Neuronal stem cell (in vitro differentiated cells): ENCODE measurements around the gene DPYSL4.

Experiments used
- DNase-seq: peaks from one replicate; pipeline ENCODE4 v3.0.0-alpha.2; 2013; ENCODE audit warnings: low spot score
- H2AFZ ChIP-seq: one replicate; pipeline ENCODE4 v1.6.1; 2013; ENCODE audit warnings: mild to moderate bottlenecking, low read length, inconsistent platforms
- H2AK5ac ChIP-seq: 2 replicates; pipeline ENCODE4 v1.6.1; 2013; ENCODE audit warnings: low read depth, mild to moderate bottlenecking, inconsistent platforms, low read length, moderate library complexity, mixed read lengths
- H2BK120ac ChIP-seq: 2 replicates; pipeline ENCODE4 v1.6.1; 2013; ENCODE audit warnings: low read depth, mild to moderate bottlenecking, inconsistent platforms, low read length, moderate library complexity, mixed read lengths
- H2BK12ac ChIP-seq: one replicate; pipeline ENCODE4 v1.6.1; 2013; ENCODE audit warnings: low read length, inconsistent platforms
- H2BK15ac ChIP-seq: 2 replicates; pipeline ENCODE4 v1.6.1; 2013; ENCODE audit warnings: mild to moderate bottlenecking, low read length, inconsistent platforms, mixed read lengths
- H2BK5ac ChIP-seq: one replicate; pipeline ENCODE4 v1.6.1; 2013; ENCODE audit warnings: inconsistent platforms, mild to moderate bottlenecking, low read length, moderate library complexity
- H3K14ac ChIP-seq: one replicate; pipeline ENCODE4 v1.6.1; 2013; ENCODE audit warnings: low read length, inconsistent platforms
- H3K18ac ChIP-seq: 2 replicates; pipeline ENCODE4 v1.6.1; 2013; ENCODE audit warnings: low read length, inconsistent platforms
- H3K23ac ChIP-seq: 2 replicates; pipeline ENCODE4 v1.6.1; 2013; ENCODE audit warnings: low read depth, mild to moderate bottlenecking, mixed read lengths, low read length, inconsistent platforms; ENCODE audit not compliant: poor library complexity
- H3K27ac ChIP-seq: replicated peaks from 3 replicates; pipeline ENCODE4 v1.5.1; 2013; ENCODE audit warnings: low read length, inconsistent platforms
- H3K27me3 ChIP-seq, 3 experiments: 2 replicates each; pipeline ENCODE4 v1.6.1; 2013; ENCODE audit warnings: low read length in 3 of 3, mild to moderate bottlenecking in 2 of 3, inconsistent platforms in 1 of 3, low read depth in 1 of 3, mixed read lengths in 1 of 3, moderate library complexity in 1 of 3; ENCODE audit not compliant: control insufficient read depth in 3 of 3, insufficient read depth in 3 of 3
- H3K36me3 ChIP-seq, 2 donors: replicated peaks in 1 of 2; 2 replicates each; pipeline ENCODE4 v1.6.1; 2013; ENCODE audit warnings: low read length in 2 of 2; ENCODE audit not compliant: control insufficient read depth in 2 of 2, insufficient read depth in 2 of 2
- H3K4ac ChIP-seq: 2 replicates; pipeline ENCODE4 v1.6.1; 2013; ENCODE audit warnings: inconsistent platforms, mild to moderate bottlenecking, low read length, moderate library complexity
- H3K4me1 ChIP-seq, 2 donors: 1 replicate in 1 of 2; 2 replicates in 1 of 2; pipeline ENCODE4 v1.6.1; 2013; ENCODE audit warnings: low read length in 2 of 2, low read depth in 1 of 2; ENCODE audit not compliant: control insufficient read depth in 2 of 2, insufficient read depth in 1 of 2
- H3K4me2 ChIP-seq: one replicate; pipeline ENCODE4 v1.6.1; 2013; ENCODE audit warnings: mild to moderate bottlenecking, low read length, inconsistent platforms; ENCODE audit not compliant: insufficient read depth, poor library complexity, severe bottlenecking
- H3K4me3 ChIP-seq, 2 donors: 2 replicates each; pipeline ENCODE4 v1.5.1; 2013; ENCODE audit warnings: low read length in 2 of 2, mild to moderate bottlenecking in 2 of 2, inconsistent platforms in 1 of 2, moderate library complexity in 1 of 2
- H3K79me1 ChIP-seq: one replicate; pipeline ENCODE4 v1.6.1; 2013; ENCODE audit warnings: low read depth, mild to moderate bottlenecking, inconsistent platforms, low read length, moderate library complexity
- H3K9ac ChIP-seq: one replicate; pipeline ENCODE4 v1.6.1; 2013; ENCODE audit warnings: mild to moderate bottlenecking, low read depth, low read length, inconsistent platforms; ENCODE audit not compliant: poor library complexity
- H3K9me3 ChIP-seq, 2 donors: replicated peaks in 1 of 2; 2 replicates each; pipeline versions ENCODE3 to v1.6.1; 2013; ENCODE audit warnings: low read length in 2 of 2, mild to moderate bottlenecking in 2 of 2, inconsistent platforms in 1 of 2, low read depth in 1 of 2, mixed read lengths in 1 of 2, moderate library complexity in 1 of 2; ENCODE audit not compliant: control insufficient read depth in 2 of 2, insufficient read depth in 1 of 2
- H4K8ac ChIP-seq: one replicate; pipeline ENCODE4 v1.6.1; 2013; ENCODE audit warnings: low read depth, mild to moderate bottlenecking, inconsistent platforms, low read length, moderate library complexity
- H4K91ac ChIP-seq: one replicate; pipeline ENCODE4 v1.6.1; 2013; ENCODE audit warnings: low read length, low read depth, mild to moderate bottlenecking, inconsistent platforms; ENCODE audit not compliant: poor library complexity
- WGBS, 2 donors: extraction: QIAGEN DNeasy Blood & Tissue Kit; methylation state at CpG; one replicate each; pipeline ENCODE4 v1.1.7; 2013; ENCODE audit warnings: missing lambda C conversion rate in 2 of 2, mixed read lengths in 1 of 2; ENCODE audit not compliant: insufficient read length in 2 of 2, insufficient replicate concordance in 1 of 2; ENCODE audit errors: extremely low coverage in 2 of 2; 5-methylcytosine and 5-hydroxymethylcytosine counted together

The DPYSL4 gene

GRCh38 chr10:132185601-132186487 lies 904 bp upstream of the DPYSL4 start:
- H3K27me3 ChIP-seq = peaks cover 9 to 55% (median 55%) of the 10 kb centered on the region in 3 experiments
- no peak overlapping the region for H2AK5ac ChIP-seq

GRCh38 chr10:132187430-132188138 lies 836 bp downstream of the DPYSL4 start:
- Histone ChIP-seq H4K91ac (no peak overlapping the region), H3K4me2 (peak overlapping the region; percentile 98), H3K9me3 (no peaks in the 10 kb centered on the region), H3K79me1 (peaks cover 10% of the 10 kb centered on the region), H3K14ac (peak overlapping the region; percentile 21), H2BK15ac (no peak overlapping the region), H2AK5ac (peak overlapping the region; percentile 43), H3K9ac (peak overlapping the region; percentile 88), H2BK5ac (no peak overlapping the region), H3K4ac (no peak overlapping the region), H3K4me3 (peak overlapping the region; percentile 81 to 94), H2BK12ac (no peak overlapping the region), H3K27me3 (peaks cover 9 to 44% (median 40%) of the 10 kb centered on the region in 3 experiments), H3K4me1 (peaks cover 6 to 9% of the 10 kb centered on the region in 2 donors), H2BK120ac (no peak overlapping the region), H3K36me3 (peaks cover 12 to 43% of the 10 kb centered on the region in 2 donors), H3K23ac (peak overlapping the region; percentile 80), H2AFZ (peak overlapping the region; percentile 88), H3K27ac (no peak overlapping the region), H3K18ac (peak overlapping the region; percentile 85), H4K8ac (no peak overlapping the region)
- no peak for DNase-seq
- no CpG with 5 or more reads among the region's 58 CpGs for WGBS, 2 donors

More at GRCh38 chr10:132185601-132186487, 904 bp upstream of the DPYSL4 start:
- H3K23ac ChIP-seq = peak overlapping the region; percentile 93
- H3K9me3 ChIP-seq = peaks cover 0 to 1% of the 10 kb centered on the region in 2 donors
- peak overlapping the region; percentile 57 for H3K18ac ChIP-seq
- H3K36me3 ChIP-seq = peaks cover 6 to 27% of the 10 kb centered on the region in 2 donors
- H3K4me1 ChIP-seq = peaks cover 7 to 9% of the 10 kb centered on the region in 2 donors
- H2BK12ac ChIP-seq = no peak overlapping the region
- peak overlapping the region; percentile 86 for H2AFZ ChIP-seq
- H3K27ac ChIP-seq = no peak overlapping the region
- H3K4me3 ChIP-seq = peak overlapping the region; percentile 63 to 81
- H3K9ac ChIP-seq = no peak overlapping the region
- H3K14ac ChIP-seq = no peak overlapping the region
- H3K79me1 ChIP-seq = peaks cover 8% of the 10 kb centered on the region
- no CpG with 5 or more reads among the region's 99 CpGs for WGBS, 2 donors
- peak overlapping the region; percentile 86 for H3K4me2 ChIP-seq
- peak; percentile 44 for DNase-seq
- no peak overlapping the region for H4K91ac ChIP-seq
- no peak overlapping the region for H2BK15ac ChIP-seq
- H2BK120ac ChIP-seq = no peak overlapping the region
- no peak overlapping the region for H3K4ac ChIP-seq
- no peak overlapping the region for H4K8ac ChIP-seq
- H2BK5ac ChIP-seq = no peak overlapping the region

- no peak overlapping the region for H4K91ac ChIP-seq
- no peak overlapping the region for H2AFZ ChIP-seq
- H2BK12ac ChIP-seq = no peak overlapping the region
- peak overlapping the region; percentile 81 to 94 for H3K4me3 ChIP-seq
- H3K36me3 ChIP-seq = peaks cover 17 to 50% of the 10 kb centered on the region in 2 donors
- no peak for DNase-seq
- H3K79me1 ChIP-seq = peaks cover 10% of the 10 kb centered on the region
- H3K4me1 ChIP-seq = peaks cover 6 to 9% of the 10 kb centered on the region in 2 donors
- H3K23ac ChIP-seq = no peak overlapping the region
- H2AK5ac ChIP-seq = no peak overlapping the region
- H3K27ac ChIP-seq = no peak overlapping the region
- no peak overlapping the region for H4K8ac ChIP-seq
- peak overlapping the region; percentile 36 for H3K9ac ChIP-seq
- no peak overlapping the region for H3K14ac ChIP-seq
- WGBS, 2 donors = no CpG with 5 or more reads among the region's 13 CpGs
- H3K4me2 ChIP-seq = peak overlapping the region; percentile 98
- peaks cover 9 to 38% (median 32%) of the 10 kb centered on the region in 3 experiments for H3K27me3 ChIP-seq
- no peak overlapping the region for H3K4ac ChIP-seq
- H3K9me3 ChIP-seq = no peaks in the 10 kb centered on the region
- no peak overlapping the region for H2BK5ac ChIP-seq
- no peak overlapping the region for H2BK15ac ChIP-seq
- H3K18ac ChIP-seq = no peak overlapping the region
- H2BK120ac ChIP-seq = no peak overlapping the region
These were observed 1.6 kb downstream of the DPYSL4 start for GRCh38 chr10:132188331-132188730.

- Histone ChIP-seq H4K8ac (no peak overlapping the region), H2BK5ac (no peak overlapping the region), H3K27me3 (peaks cover 9 to 32% (median 26%) of the 10 kb centered on the region in 3 experiments), H2BK12ac (no peak overlapping the region), H3K9ac (no peak overlapping the region), H3K18ac (no peak overlapping the region), H3K79me1 (peaks cover 10% of the 10 kb centered on the region), H2AFZ (no peak overlapping the region), H3K4ac (no peak overlapping the region), H2AK5ac (no peak overlapping the region), H3K27ac (no peak overlapping the region), H3K14ac (no peak overlapping the region), H3K4me3 (no peak overlapping the region), H3K4me2 (no peak overlapping the region), H3K9me3 (no peaks in the 10 kb centered on the region), H2BK120ac (no peak overlapping the region), H2BK15ac (no peak overlapping the region), H3K36me3 (peaks cover 22 to 57% of the 10 kb centered on the region in 2 donors), H4K91ac (no peak overlapping the region), H3K23ac (no peak overlapping the region), H3K4me1 (peaks cover 6 to 9% of the 10 kb centered on the region in 2 donors)
- DNase-seq = no peak
- WGBS, 2 donors = no CpG with 5 or more reads among the region's 16 CpGs
These were observed 2.3 kb downstream of the DPYSL4 start for GRCh38 chr10:132189016-132189415.
